Activated T-cell treated with anti-CD3 and anti-CD28 coated beads, Interleukin-2, amount 50 U/mL, for 1 hour (primary cell): ENCODE results near the gene DPP9.

Experiments used
- DNase-seq: peaks from one replicate; pipeline ENCODE4 v3.0.0-alpha.2; 2020

The DPP9 gene

DNA sequence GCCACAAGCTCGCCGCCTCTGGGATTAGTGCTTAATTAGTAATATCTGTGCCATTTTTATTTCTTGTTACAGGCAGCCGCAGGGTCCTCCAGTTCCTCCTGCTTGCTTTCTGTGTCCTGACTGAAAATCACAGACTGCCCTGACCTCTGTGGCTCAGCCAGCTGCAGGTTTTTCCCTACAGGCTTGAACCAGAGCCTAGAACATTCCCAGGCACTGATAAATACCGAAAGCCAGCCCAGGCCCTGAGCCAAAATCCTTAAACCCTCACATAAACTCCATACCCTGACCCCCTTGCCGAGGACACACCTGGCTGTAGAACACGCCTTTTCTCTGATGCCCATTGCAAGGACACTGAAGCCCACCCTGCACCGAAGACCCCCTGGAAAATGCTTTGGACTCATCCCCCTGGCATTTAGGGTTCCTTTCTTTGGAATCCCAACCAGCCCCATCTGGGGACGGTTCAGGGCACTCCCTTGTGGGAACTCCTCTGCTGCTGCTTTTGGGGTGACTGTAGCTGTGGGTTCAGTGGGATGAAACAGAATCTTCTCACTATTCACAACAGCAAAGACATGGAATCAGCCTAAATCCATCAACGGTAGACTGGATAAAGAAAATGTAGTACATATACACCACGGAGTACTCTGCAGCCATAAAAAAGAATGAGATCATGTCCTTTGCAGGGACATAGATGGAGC is 15.5 kb downstream of the DPP9 start:
- DNase-seq = no peak

DNA sequence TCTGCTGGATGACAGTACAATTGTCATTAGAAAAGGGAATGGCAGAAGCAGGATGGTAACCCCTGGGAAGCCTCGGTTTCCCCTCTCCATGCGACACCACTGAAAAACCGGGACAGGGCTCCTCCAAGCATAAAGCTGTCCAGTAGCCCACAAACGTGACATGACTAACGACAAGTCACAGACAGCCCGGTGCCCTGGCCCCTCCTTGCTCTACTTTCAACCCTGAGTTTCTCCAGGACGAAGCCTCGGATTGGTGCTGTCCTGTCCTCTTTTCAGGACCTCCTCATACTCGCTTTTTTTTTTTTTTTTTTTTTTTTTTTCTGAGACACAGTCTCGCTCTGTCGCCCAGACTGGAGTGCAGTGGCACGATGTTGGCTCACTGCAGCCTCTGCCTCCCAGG is 16.3 kb downstream of the DPP9 start:
- no peak for DNase-seq

DNA sequence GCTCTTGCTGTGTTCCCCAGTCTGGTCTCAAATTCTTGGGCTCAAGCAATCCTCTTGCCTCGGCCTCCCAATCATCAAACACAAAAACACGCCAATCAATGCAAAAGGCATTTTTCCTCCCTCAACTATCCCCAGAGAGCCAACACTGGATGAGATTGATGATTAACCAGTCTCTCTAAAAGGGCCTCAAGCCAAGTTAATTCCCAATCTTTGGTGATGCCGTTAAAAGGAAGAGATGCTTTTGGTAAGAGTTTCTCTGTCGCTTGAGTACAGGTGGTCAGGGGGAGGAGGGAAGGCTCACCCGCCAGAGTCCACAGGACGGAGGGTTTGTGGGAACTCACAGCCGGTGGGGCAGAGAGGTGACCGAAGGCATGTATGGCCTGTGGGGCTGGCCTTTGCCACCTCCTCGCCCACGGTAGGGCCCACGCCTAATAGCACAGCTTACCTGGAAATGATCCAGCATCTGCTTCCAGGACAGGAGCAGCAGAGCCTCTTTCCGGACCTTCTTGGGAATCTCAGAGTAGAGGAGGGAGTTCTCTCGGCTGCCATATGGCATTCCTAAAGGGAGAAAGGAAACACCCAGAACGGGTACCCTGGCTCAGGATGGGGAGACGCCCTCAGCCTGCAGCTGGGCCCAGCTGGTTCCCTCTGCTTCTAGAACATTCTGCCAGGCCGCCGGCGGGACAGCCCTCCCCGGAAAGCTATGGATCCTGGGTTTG is 18.1 kb downstream of the DPP9 start:
- no peak for DNase-seq

DNA sequence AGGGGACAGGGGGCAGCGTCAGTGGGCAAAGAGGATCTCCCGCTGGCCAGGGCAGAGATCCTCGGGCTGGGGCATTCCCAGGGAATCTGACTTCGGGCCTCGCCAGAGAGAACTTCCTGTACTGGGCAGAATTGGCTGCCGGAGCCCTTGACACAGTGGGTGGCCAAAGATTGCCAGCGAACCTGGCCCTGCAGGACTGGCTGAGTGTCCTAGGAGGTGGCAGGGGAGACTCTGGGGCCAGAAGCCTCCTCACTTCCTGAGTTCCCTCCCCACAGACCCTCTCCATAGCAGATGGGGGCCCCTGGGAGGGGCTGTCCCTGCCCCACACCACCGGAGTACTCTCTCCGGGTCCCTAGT is 19.3 kb downstream of the DPP9 start:
- no peak for DNase-seq

DNA sequence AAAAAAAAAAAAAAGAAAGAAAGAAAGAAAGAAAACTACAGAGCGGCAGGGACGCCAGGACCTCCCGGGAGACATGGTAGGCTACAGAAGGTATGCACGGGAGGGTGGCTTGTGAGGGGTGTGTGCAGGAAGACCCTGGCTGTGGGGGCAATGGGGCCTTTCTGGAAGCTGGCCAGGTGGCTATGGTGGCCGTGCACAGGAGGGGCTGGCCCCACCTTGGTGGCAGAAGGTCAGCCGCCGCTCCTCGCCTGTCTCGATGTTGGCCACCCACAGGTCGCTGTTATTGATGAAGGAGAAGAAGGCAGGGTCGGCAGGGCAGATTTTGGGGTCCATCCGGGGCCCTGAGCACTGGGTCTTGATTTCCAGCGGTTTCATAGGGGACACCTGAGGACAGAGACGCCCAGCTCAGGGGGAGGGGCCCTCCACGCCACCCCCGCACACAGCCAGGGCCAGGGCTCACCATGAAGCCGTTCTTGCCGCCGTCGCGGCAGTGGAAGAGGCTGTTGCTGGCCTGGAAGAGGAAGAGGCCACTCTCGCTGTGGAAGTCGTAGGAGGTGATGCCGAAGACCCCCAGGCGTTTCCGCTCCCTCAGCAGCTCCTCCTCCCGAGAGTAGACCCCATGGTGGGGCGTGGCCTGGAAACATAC is 19.8 kb downstream of the DPP9 start:
- no peak for DNase-seq

DNA sequence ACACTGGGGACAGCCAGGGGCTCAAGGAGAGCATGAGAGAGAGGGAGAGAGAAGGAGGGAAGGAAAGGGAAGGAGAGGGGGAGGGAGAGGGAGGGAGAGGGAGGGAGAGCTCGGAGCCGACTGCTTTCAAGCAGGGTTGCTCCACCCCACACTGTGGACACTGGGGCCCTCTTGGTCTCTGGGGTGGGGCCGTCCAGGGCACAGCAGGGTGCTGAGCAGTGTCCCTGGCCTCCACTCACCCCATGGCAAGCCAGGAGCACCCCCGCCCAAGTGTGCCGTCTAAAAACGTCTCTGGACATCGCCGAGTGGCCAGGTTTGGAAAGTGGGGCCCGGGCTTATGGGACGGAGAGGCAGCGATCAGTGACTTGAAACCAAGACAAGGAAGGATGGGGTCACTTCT is 20.9 kb downstream of the DPP9 start:
- DNase-seq = no peak

DNA sequence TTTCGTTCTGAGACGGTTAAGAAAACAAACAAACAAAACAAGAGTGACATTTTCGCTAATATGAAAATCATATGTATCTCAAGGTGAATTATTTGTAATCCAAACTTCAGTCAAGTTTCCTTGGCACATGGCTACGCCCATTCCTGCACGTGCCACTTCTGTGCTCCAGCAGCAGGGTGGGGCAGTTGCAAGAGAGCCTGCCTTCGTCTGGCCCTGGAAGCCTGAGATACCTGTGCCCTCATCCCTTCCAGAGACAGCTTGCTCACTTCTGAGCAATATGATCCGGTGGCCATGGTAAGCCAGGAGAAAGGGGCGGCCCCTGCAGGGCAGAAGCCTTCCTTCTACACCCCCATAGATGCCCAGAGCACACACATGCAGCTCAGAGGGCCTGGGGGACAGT is 22.1 kb downstream of the DPP9 start:
- no peak for DNase-seq

DNA sequence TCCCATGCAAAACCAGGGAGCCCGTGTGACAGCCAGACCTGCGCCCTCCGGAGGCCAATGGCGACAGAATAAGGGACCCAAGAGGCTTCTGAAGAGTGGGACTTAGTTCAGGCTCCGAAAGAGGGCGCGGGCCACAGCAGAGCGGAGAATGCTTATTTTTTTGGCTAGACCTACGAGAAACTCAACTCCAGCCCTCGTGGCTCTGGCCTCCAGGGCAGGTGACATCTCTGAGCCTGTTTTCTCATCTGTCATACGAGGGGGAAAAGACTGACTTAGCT is 23.0 kb downstream of the DPP9 start:
- no peak for DNase-seq

DNA sequence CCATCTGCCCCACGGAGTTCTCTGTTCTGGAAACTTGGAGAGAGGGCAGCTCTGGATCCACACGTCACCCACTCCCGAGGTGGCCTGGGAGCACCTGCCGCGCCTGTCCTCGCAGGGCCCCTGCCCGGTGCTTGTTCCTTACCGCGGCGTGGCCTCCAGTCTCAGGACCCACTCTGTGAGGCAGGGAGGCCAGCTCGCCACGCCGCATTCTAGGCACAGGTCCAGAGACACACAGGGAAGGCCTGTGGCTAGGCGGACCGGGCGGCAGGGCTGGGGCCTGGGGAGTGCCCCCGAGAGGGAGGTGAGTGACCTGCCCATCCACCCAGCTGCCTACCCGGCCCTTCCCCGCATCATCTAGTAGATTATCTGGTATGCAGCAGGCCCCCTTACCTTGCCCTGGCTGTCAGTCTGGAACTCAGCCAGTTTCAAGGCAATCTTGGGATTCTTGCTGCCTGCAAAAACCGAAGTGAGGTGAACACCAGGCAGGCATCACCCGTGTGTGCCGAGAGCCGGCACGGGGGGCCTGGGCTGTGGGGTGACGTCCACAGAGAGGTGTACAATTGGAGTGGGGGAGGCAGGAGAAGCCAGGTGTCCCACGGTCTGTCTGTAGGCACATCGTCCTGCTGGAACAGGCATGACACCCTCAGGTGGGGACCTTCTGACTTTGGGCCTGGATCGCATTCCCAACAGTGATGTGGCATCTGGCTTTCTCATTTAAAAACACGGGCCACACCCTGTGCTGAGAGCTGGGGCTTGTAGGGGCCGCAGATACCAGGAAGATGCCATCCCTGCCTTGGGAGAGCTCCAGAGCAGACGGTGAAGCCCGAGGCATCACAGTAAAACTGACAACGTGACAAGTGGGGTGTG is 23.6 kb downstream of the DPP9 start:
- DNase-seq = no peak

DNA sequence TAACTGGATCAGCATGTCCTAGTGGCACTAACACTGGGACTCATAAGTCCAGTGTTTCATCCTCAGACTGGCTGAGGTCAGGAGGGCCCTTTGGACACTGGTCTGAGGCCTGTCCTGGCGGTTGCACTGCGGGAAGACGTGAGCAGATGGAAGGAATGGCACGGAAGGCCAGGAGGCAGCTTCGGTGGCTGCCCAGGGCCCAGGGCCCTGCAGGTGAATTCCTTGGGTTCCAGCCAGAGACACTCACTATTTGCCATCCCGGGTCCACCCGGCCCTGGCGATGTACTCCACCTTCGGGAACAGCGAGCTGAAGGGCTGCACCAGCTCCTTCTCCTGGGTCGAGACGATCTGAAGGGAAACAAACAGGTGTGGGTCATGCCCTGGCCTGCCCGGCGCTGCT is 26.3 kb downstream of the DPP9 start:
- no peak for DNase-seq

DNA sequence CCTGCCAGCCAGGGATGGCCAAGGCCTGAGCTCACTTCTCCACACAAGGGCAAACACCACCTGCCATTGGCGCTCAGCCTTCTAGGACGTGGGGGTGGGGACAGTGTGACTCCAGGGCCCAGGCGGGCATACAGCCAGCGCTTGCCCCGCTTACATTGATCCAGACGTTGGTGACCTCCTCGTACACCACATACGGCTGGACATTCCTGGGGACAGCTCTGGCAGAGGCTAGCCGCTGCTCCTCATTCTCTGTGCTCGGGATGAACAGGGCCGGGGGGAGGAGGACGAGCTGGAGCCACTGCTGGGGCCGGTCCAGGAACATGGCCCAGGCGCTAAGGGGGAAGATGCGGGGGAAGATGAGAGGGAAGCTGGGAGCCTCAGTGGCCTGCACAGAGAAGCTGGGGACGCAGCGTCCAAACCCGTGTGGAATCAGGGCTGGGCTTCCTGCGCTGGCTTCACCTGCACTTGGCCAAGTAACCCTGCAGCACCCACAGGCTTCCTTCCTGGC is 28.4 kb downstream of the DPP9 start:
- no peak for DNase-seq

DNA sequence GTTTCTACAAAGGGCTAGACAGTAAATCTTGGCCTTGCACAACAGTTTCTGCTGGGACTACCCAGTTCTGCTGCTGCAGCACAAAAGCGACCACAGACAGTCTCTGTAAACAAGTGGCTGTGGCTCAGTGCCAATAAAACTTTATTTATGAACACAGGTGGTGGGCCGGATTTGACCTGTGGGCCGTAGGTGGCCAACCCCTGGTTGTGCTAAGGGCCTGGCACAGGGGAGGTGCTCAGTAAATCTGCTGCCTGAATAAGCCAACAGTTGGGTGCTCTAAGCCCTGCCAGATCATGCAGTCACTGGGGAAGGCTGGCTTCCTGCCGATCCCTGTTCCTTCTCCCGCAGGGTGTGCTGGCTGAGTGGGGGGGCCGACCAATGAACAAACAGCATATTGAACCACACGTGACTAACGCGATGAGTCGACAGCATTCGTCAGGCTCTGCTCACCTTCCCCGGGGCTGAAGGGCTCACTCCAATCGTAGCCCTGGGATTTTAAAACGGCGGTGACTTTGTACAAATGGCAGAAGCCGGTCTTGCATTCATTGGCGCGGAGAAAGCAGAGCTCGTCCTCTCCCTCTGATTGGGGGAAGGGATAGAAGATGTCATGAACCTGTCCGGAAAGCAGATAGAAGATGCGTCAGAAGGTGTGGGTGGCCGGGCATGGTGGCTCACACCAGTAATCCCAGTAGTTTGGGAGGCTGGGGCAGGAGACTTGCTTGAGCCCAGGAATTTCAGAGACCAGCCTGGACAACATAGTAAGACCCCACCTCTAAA is 29.2 kb downstream of the DPP9 start:
- no peak for DNase-seq

DNA sequence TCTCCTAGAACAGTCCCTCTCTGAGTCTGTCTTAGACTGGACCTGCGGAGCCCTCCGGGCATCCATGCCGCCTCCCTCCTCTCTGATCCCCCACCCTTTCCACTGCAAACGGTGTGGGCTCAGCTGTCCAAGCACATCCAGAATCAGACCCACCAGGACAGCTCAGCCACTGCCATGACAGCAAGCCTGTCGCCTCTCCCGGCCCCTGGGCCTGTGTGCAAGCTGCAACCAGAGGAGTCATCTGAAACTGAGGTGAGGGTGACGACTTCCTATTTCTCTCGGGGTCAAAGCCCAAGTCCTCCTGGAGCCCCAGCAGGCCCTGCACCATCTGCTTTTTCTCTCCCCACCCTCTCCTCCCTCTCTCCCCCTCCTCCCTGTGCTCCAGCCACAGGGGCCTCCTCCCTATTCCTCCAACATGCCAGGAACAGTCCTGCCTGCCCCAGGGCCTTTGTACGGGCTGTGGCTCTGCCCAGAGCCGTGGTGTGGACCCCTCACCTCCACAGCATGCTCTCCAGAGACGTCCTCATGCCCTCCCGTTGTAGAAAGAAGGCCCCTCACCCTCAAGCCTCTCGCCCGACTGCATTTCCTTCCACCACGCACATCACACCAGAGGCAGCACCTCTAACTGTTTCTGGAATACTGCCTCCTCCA is 30.0 kb downstream of the DPP9 start:
- no peak for DNase-seq

DNA sequence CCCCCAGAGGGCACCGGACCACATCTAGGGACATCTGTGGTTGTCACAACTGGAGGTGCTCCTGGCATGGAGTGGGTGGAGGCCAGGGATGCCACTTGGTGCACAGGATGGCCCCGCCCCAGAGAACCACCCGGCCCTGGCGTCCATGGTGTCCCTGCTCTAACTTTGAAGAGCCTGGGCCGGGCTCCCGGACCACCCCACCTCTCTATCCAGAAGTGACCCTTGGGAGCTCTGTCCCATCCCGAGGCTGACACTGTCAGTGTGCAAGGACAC is 30.6 kb downstream of the DPP9 start:
- no peak for DNase-seq

DNA sequence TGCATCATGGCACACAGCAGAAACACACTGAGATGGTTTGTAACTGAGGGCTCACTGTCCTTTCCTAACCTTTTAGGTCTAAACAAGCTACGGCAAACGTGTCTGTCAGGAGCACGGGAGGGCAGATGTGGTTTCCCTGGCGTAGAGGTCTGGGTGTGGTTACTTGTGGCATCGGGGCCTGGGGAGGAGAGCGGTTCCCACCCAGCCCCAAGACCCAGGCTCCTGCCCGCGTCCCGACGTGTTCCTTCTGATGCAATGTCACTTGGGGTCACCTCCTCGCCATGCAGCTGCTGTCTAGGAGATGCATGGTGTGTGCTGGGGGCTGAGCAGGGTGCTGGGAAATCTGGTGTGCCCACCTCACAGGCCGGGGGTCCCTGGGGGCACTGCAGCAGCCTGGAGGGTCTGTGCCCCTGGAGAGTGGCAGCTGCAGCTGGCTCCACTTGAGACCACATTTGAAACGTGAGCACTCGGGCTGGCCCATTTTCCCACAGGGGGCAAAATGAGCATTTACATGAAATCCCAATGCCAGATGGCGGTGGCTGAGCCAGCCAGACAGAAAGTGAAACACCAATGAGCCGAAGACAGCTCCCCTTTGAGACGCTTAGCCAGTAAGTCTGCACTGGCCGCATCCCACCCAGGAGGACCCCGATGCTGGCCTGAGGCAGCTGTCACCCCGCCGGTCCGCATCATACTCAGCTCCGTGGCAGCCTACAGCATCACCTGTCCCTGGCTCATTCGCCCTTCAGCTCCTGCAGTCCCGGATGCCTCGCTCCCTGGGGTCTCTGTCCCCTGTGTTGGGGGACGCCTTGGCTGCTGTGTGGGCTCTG is 31.2 kb downstream of the DPP9 start:
- no peak for DNase-seq

DNA sequence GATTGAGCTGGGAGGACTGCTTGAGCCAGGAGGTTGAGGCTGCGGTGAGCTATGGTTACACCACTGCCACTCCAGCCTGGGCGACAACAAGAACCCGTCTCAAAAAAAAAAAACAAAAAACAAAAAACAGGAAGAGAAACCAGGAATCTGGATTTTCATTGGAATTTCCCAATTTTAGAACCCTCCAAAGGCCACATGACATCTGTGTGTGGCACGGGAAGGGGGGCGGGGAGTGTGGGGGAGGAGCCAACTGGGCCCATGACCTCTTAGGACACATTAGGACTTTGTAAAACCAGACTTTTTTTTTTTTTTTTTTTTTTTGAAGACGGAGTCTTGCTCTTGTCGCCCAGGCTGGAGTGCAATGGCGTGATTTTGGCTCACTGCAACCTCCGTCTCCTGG is 32.3 kb downstream of the DPP9 start:
- no peak for DNase-seq

DNA sequence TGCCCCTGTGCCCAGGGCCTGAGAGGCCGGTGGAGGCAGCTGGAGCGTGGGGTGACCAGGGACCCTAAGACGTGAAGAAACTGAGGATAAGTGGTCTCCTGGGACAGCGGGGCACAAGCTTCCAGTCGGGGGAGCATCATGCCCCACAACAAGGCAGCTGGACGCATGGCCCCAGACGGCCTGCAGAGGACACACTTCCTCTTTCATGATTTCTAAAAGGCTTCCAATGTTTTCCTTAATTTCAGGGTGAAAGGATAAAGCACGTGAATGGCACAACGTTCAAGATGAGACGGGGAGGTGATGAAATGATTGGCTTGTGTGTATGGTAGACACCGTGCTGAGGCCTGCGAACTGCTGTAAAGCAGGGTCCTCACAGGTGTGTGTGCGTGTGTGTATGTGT is 33.3 kb downstream of the DPP9 start:
- no peak for DNase-seq

DNA sequence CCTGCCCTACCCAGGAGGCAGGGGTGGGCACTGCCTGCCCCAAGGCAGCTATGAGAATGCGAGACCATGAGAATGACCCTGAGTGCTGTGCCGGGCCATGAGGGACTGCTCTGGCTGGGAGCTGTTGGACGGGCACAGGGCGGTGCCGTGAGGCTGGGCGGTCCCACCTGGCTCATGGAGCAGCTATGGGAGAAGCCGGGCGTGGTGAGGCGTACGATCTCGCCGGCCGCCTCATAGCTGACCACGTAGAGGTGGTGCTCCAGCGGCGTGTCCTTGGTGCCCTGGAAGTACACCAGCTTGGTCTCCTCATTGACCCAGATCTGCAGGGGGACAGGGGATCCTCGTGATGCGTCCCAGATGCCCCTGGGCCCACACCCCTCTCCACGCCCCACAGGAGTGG is 34.2 kb downstream of the DPP9 start:
- DNase-seq = no peak

DNA sequence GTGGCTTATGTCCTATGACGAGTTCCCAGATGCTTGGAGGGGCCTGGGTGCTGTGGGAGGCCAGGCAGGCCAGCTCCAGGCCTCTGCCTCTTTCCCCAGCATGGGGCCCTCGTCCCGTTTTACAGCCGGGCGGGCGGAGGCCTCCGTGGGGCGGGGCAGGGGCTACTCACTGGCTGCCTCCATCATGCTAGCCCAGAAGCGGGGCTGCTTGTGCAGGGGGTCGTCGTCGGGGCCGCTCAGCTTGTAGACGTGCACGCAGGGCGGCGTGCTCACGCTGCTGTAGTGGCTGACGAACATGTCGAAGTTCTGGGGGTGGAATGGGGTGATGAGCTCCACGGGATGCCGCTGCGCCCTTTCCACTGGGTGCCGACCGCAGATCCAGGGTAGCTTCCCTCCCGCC is 35.1 kb downstream of the DPP9 start:
- DNase-seq = no peak

DNA sequence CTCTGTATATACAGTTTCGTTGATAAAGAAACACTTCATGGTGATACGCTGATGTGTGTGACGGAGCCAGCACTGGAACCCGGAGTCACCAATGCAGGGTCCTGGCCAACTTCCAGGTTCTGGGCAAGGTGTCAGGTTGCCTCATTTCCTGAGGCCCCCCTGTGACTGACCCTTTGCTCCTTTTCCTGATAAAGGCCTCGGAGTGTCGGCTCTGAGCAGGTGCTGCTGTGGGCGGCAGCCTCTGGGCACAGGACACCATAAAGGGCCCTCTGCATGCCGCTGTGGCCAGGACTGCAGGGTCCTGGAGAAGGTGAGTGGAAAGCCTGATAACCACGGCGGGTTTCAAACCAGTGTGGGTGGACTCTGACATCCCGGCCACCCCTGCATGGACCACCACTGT is 36.2 kb downstream of the DPP9 start:
- DNase-seq = no peak

DNA sequence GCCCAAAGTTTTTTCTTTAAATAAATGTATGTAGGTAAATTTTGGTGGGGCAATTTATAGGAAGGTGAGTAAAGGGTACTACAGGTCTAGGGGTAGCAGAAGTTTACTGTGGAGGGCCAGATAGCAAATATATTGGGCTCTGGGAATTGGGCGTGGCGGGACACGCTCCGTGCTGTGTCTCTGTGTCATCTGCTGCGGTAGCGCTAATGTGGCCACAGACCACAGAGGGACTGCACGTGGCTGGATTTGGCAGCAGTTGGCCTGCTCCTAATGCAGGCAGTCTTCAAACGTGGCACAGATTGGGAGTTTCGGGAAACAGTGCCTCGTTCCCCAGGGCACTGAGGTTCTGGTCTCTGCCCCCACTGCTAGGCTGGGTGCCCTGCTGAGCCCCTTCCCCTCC is 36.9 kb downstream of the DPP9 start:
- DNase-seq = no peak
